NCI-H526 treated with DMSO at 0.1 percent for 48 hours (cell line): ENCODE results near the gene SULT4A1.

Experiments
- DNase-seq: peaks from one replicate; lab custom pipeline; 2025; lab: John Stamatoyannopoulos, UW

Gene SULT4A1

GRCh38 chr22:43802897-43803495 is 59.3 kb downstream of the SULT4A1 start:
- DNase-seq = no peak

GRCh38 chr22:43800970-43801369 is 61.3 kb downstream of the SULT4A1 start:
- DNase-seq = no peak

GRCh38 chr22:43798492-43798891 is 63.8 kb downstream of the SULT4A1 start:
- no peak for DNase-seq

GRCh38 chr22:43796567-43796966 is 65.7 kb downstream of the SULT4A1 start:
- DNase-seq = no peak

GRCh38 chr22:43795320-43795719 is 67.0 kb downstream of the SULT4A1 start:
- no peak for DNase-seq

- no peak for DNase-seq
Observed at GRCh38 chr22:43792905-43793304, 69.4 kb downstream of the SULT4A1 start.

GRCh38 chr22:43789452-43789851 is 72.9 kb downstream of the SULT4A1 start:
- no peak for DNase-seq

- no peak for DNase-seq
Observed at GRCh38 chr22:43783777-43784176, 78.5 kb downstream of the SULT4A1 start.

- no peak for DNase-seq
Observed at GRCh38 chr22:43782448-43782847, 79.9 kb downstream of the SULT4A1 start.

- no peak for DNase-seq
Observed at GRCh38 chr22:43777286-43777685, 85.0 kb downstream of the SULT4A1 start.

GRCh38 chr22:43776081-43776670 is 86.1 kb downstream of the SULT4A1 start:
- no peak for DNase-seq
